ENCODE results near the gene CASTOR2. TPM values are rescaled to one million over a fixed set of nuclear protein-coding genes. Genes with fewer than 3 reads are reported as not detected.

Gene CASTOR2
- total RNA-seq, 2 experiments from 2014 or later, result 3.1 to 3.6 TPM

- no peaks in the 10 kb centered on the region for H3K9me3 Mint-ChIP-seq
- intact Hi-C loops (cut with DNase I, micrococcal nuclease), result no loop called here
- no peak for TF ChIP-seq CTCF (IDR thresholded peaks at IDR 0.05)
- CTCF ChIA-PET, result no interaction called here
- H3K27ac Mint-ChIP-seq, result no peak overlapping the region
- H3K36me3 ChIP-seq (ENCODE audit: insufficient read depth, low read length), result peaks cover 9% of the 10 kb centered on the region
- H3K4me1 ChIP-seq (ENCODE audit: insufficient read depth, low read length), result no peaks in the 10 kb centered on the region
- no peak overlapping the region for H3K4me3 ChIP-seq (ENCODE audit: low read length)
- POLR2A ChIA-PET, result no interaction called here
- peaks cover 24% of the 10 kb centered on the region for H3K36me3 Mint-ChIP-seq (ENCODE audit: low read depth)
- no peaks in the 10 kb centered on the region for H3K27me3 ChIP-seq (ENCODE audit: control insufficient read depth in 1 of 2, insufficient read depth in 2 of 2, low read length in 2 of 2)
- DNase-seq (no peak), ATAC-seq (ENCODE audit: poor library complexity) (no peak)
- no peak overlapping the region for H3K4me3 Mint-ChIP-seq
- no peaks in the 10 kb centered on the region for H3K27me3 Mint-ChIP-seq
- peaks cover 0 to 6% of the 10 kb centered on the region in 2 experiments for H3K9me3 ChIP-seq (ENCODE audit: control insufficient read depth in 1 of 2, insufficient read depth in 1 of 2, low read length in 2 of 2)
- no peak overlapping the region for H3K27ac ChIP-seq (ENCODE audit: low read depth in 1 of 2, low read length in 2 of 2)
- H3K4me1 Mint-ChIP-seq (ENCODE audit: low read depth), result no peaks in the 10 kb centered on the region
Observed at GRCh38 chr7:75039166-75039565, 74.7 kb downstream of the CASTOR2 start.

DNA sequence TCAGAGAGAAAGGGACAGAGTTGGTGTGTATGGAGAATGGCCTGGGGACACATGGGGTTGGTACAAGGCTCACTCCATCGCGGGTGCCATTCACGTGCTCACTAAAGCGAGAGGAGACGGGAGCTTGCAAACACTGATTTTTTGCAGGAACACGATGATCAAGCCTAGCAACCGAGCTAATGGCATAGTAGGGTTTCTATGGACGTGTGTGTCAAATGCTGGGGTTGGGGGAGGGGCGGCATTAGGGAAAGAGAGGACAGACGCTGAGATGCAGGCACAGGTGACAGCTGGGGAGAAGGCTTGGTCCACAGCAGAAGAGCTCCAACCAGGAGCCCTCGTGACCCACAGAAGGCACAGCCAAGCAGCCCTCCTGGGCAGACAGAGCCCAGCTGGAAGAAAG is 75.2 kb downstream of the CASTOR2 start:
- intact Hi-C loops (cut with DNase I, micrococcal nuclease), result no loop called here
- Mint-ChIP-seq H3K4me1 (ENCODE audit: low read depth) (no peaks in the 10 kb centered on the region), H3K27ac (no peak overlapping the region), H3K4me3 (no peak overlapping the region), H3K36me3 (ENCODE audit: low read depth) (peaks cover 25% of the 10 kb centered on the region), H3K27me3 (no peaks in the 10 kb centered on the region), H3K9me3 (no peaks in the 10 kb centered on the region)
- no peak overlapping the region for H3K4me3 ChIP-seq (ENCODE audit: low read length)
- H3K27me3 ChIP-seq (ENCODE audit: control insufficient read depth in 1 of 2, insufficient read depth in 2 of 2, low read length in 2 of 2), result no peaks in the 10 kb centered on the region
- no peaks in the 10 kb centered on the region for H3K4me1 ChIP-seq (ENCODE audit: insufficient read depth, low read length)
- CTCF ChIA-PET, result no interaction called here
- no peak overlapping the region for H3K27ac ChIP-seq (ENCODE audit: low read depth in 1 of 2, low read length in 2 of 2)
- DNase-seq, result no peak
- ATAC-seq (ENCODE audit: poor library complexity), result no peak
- H3K9me3 ChIP-seq (ENCODE audit: control insufficient read depth in 1 of 2, insufficient read depth in 1 of 2, low read length in 2 of 2), result peaks cover 0 to 6% of the 10 kb centered on the region in 2 experiments
- POLR2A ChIA-PET, result no interaction called here
- TF ChIP-seq CTCF (IDR thresholded peaks at IDR 0.05), result no peak
- peaks cover 9% of the 10 kb centered on the region for H3K36me3 ChIP-seq (ENCODE audit: insufficient read depth, low read length)

DNA sequence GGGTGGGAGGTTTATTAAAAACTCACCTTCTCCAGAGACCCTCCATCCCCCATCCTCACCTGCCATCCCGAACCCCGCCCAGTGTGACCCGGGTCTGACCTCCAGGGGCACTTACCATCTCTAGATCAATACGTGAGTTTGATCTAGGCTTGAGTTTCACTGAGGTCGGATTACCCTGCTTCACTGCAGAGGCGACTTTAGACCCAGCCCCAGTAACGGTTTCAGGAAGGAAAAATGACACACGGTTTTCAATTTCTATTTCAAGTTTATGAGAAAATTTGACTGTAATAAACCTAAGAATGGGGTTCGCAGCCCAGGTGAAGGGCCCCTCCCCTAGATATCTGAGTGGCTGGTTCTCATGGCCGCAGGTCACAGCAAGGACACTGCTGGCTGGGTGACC is 76.0 kb downstream of the CASTOR2 start:
- TF ChIP-seq CTCF (IDR thresholded peaks at IDR 0.05), result no peak
- ChIA-PET CTCF (no interaction called here), POLR2A (no interaction called here)
- Histone ChIP-seq H3K9me3 (ENCODE audit: control insufficient read depth in 1 of 2, insufficient read depth in 1 of 2, low read length in 2 of 2) (peaks cover 0 to 6% of the 10 kb centered on the region in 2 experiments), H3K27me3 (ENCODE audit: control insufficient read depth in 1 of 2, insufficient read depth in 2 of 2, low read length in 2 of 2) (no peaks in the 10 kb centered on the region), H3K27ac (ENCODE audit: low read depth in 1 of 2, low read length in 2 of 2) (no peak overlapping the region), H3K36me3 (ENCODE audit: insufficient read depth, low read length) (peaks cover 11% of the 10 kb centered on the region), H3K4me3 (ENCODE audit: low read length) (no peak overlapping the region), H3K4me1 (ENCODE audit: insufficient read depth, low read length) (no peaks in the 10 kb centered on the region)
- DNase-seq, result no peak
- no peak overlapping the region for H3K27ac Mint-ChIP-seq
- no peak overlapping the region for H3K4me3 Mint-ChIP-seq
- H3K27me3 Mint-ChIP-seq, result no peaks in the 10 kb centered on the region
- ATAC-seq (ENCODE audit: poor library complexity), result no peak
- intact Hi-C loops (cut with DNase I, micrococcal nuclease), result no loop called here
- no peaks in the 10 kb centered on the region for H3K9me3 Mint-ChIP-seq
- peaks cover 26% of the 10 kb centered on the region for H3K36me3 Mint-ChIP-seq (ENCODE audit: low read depth)
- no peaks in the 10 kb centered on the region for H3K4me1 Mint-ChIP-seq (ENCODE audit: low read depth)

All from CD4-positive, alpha-beta T cell (primary cell).